ENCODE results near the gene MVP.

The MVP gene

DNA sequence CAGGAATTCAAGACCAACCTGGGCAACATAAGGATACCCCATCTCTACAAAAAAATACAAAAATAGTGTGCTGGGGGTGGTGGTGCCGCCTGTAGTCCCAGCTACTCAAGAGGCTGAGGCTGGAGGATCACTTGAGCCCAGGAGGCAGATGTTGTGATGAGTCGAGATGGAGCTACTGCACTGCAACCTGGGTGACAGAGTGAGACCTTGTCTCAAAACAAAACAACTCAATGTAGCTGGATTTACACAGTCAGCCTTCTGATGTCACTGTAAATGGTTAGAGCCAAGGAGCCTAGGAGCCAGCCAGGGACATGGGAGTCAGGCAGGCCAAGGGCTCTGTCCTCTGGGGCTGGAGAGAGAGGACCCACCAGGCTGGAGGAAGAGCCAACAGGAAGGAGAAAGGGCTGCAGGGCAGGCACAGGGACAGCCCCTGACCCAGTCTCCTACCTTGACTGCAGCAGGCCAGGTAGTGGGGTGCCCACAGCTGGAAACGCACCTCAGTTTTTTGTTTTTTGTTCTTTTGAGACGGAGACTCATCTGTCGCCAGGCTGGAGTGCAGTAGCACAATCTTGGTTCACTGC lies 34.3 kb downstream of the MVP start:
- H3K4me3 ChIP-seq (ENCODE audit: low read depth, low read length): no peak overlapping the region
- TF ChIP-seq, protein P1, sequence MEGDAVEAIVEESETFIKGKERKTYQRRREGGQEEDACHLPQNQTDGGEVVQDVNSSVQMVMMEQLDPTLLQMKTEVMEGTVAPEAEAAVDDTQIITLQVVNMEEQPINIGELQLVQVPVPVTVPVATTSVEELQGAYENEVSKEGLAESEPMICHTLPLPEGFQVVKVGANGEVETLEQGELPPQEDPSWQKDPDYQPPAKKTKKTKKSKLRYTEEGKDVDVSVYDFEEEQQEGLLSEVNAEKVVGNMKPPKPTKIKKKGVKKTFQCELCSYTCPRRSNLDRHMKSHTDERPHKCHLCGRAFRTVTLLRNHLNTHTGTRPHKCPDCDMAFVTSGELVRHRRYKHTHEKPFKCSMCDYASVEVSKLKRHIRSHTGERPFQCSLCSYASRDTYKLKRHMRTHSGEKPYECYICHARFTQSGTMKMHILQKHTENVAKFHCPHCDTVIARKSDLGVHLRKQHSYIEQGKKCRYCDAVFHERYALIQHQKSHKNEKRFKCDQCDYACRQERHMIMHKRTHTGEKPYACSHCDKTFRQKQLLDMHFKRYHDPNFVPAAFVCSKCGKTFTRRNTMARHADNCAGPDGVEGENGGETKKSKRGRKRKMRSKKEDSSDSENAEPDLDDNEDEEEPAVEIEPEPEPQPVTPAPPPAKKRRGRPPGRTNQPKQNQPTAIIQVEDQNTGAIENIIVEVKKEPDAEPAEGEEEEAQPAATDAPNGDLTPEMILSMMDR (IDR thresholded peaks at IDR 0.05; ENCODE audit: low read depth, low read length, missing control alignments): no peak
- no peak for DNase-seq (ENCODE audit: low read depth)

DNA sequence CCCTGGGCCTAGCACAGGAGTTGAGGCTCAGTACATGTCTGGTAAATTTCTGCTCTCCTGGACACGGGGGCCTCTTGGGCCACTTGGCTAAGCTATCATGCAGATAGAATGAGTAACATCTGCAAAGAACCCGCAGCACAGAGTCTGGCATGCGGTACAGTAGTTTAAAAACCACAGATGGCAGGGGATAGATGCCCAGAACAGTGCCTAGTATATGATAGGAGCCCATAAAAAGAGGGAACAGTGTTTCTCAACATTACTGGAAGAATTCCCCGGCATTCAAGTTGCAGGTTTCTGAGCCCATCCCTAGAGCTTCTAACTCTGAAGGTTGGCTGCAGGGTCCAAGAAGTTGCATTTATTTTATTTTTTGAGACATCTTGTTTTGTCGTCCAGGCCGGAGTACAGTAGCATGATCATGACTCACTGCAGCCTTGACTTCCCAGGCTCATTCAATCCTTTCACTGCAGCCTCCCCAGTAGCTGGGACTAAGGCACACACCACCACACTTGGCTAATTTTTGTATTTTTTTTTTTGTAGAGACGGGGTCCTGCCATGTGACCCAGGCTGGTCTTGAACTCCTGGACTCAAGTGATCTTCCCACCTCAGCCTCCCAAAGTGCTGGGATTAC lies 37.0 kb downstream of the MVP start:
- no peak for DNase-seq (ENCODE audit: low read depth)
- no peak overlapping the region for H3K4me3 ChIP-seq (ENCODE audit: low read depth, low read length)
- TF ChIP-seq, protein P1 (IDR thresholded peaks at IDR 0.05; ENCODE audit: low read depth, low read length, missing control alignments): no peak

DNA sequence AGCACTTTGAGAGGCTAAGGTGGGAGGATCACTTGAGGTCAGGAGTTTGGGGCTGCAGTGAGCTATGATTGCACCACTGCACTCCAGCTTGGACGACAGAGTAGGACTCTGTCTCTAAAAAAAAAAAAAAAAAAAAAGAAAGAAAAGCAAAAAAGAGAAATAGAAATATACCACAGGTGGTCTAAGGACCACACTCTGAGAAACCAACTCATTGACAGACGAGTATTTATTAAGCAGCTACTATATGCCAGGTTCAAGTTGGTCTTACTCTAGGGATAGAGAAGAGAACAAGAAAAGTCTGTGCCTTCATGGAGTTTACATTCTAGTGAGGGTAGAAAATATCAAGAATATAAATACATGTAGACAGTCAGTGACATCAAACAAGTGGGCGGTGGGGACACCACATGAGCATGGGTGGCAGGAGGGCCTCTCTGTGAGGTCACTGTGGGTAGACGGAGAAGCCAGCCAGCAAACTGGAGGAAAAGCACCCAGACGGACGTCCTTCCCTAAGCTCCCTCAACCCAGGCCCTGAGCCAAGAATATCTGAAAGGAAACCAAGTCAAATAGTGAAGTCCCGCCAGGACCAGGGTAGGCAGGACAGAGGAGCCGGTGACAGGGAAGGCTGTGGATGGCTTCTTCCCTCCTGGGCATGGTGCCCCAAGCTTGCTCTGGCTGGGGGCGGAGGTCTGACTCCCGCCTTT lies 38.0 kb downstream of the MVP start:
- TF ChIP-seq, protein P1 (IDR thresholded peaks at IDR 0.05; ENCODE audit: low read depth, low read length, missing control alignments): no peak

DNA sequence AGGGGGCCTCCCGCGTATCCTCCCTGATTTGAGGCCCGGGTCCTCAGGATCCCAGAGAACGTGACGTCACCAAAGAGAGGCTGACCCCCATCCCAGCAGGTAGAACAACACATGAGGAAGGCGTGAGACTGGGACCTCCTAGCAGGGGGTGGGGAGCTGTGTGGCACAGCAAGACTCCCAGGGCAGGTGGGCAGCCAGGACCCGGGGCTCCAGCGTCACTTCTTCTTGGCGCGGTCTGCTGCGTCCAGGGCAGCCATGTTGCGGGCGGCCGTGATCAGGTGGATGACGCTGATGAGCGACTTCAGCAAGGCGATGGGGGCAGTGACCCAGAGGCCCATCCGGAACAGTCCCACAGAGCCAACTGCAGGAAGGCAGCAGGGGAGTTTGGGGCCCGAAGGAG lies 38.7 kb downstream of the MVP start:
- TF ChIP-seq, protein P1 (IDR thresholded peaks at IDR 0.05; ENCODE audit: low read depth, low read length, missing control alignments): no peak
- no peak for DNase-seq (ENCODE audit: low read depth)
- no peak overlapping the region for H3K4me3 ChIP-seq (ENCODE audit: low read depth, low read length)

More for the DNA sequence above, 38.0 kb downstream of the MVP start:
- H3K4me3 ChIP-seq (ENCODE audit: low read depth, low read length): no peak overlapping the region
- DNase-seq (ENCODE audit: low read depth): no peak

DNA sequence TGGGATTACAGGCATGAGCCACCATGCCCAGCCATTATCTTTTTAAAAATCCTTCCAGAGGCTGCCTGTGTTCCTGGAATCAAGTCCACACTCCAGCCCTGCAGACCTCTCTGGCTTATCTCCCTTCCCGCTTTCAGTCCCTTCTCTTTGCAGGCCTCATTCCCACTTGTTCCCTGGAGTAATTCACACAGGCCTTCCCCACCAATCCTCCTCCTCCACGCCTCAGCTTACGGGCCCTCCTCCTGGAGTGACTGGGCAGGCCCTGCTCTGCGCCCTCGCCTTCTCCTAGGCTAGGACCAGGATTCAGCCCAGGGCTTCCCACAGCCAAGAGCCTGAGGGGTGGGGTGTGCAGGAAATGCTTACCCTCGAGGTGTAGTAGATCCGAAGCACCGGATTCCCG lies 40.0 kb downstream of the MVP start:
- no peak for DNase-seq (ENCODE audit: low read depth)
- no peak overlapping the region for H3K4me3 ChIP-seq (ENCODE audit: low read depth, low read length)
- TF ChIP-seq, protein P1 (IDR thresholded peaks at IDR 0.05; ENCODE audit: low read depth, low read length, missing control alignments): no peak

DNA sequence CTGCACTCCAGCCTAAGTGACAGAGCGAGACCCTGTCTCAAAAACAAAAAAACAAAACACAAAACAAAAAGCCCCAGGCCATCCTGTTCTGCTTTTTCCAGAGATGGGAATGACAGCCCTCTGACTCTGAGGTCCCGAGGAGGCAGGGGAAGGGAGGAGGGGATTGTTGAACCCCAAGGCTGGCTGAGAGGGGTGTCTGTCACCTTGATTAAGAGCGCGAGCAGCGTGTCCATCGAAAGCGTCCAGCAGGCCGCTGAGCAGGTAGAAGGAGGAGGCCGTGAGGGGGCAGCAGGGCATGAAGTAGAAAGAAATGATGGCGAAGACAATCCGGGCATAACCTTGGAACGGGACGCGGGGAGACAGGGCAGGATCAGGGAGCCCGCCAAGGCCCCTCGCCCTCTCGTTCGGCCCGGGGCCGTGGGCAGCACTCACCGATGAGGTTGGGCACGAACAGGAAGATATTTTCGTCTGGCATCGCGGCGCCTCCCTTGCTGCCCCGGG lies 42.2 kb downstream of the MVP start:
- DNase-seq (ENCODE audit: low read depth): no peak
- TF ChIP-seq, protein P1 (IDR thresholded peaks at IDR 0.05; ENCODE audit: low read depth, low read length, missing control alignments): no peak
- peak overlapping the region; percentile 93 for H3K4me3 ChIP-seq (ENCODE audit: low read depth, low read length)
